ENCODE measurements around the gene NCK2.

DNA sequence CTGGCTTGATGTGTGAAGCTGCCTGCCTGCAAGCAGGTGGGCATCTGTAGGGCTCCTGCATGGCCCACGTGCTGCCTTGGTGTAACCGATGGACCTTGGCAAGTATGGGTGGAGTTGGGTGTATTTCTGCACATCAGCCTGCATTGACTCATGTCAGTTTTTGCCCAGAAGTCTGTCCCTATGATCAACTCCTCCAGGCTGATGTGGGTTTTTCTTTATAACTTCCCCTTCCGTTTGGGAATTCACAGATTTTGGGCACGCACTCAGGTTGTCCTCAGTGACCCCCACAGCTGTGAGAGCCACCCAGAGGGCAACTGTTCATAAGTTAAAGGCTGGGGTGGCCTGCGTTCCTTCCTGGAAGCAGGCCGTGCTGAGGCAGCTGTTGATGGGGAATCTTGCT lies 123.3 kb downstream of the NCK2 start:
- TF ChIP-seq, protein P1, sequence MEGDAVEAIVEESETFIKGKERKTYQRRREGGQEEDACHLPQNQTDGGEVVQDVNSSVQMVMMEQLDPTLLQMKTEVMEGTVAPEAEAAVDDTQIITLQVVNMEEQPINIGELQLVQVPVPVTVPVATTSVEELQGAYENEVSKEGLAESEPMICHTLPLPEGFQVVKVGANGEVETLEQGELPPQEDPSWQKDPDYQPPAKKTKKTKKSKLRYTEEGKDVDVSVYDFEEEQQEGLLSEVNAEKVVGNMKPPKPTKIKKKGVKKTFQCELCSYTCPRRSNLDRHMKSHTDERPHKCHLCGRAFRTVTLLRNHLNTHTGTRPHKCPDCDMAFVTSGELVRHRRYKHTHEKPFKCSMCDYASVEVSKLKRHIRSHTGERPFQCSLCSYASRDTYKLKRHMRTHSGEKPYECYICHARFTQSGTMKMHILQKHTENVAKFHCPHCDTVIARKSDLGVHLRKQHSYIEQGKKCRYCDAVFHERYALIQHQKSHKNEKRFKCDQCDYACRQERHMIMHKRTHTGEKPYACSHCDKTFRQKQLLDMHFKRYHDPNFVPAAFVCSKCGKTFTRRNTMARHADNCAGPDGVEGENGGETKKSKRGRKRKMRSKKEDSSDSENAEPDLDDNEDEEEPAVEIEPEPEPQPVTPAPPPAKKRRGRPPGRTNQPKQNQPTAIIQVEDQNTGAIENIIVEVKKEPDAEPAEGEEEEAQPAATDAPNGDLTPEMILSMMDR (conservative IDR thresholded peaks at IDR 0.05 in 1 of 2, IDR thresholded peaks at IDR 0.05 in 1 of 2; ENCODE audit: extremely low read depth in 1 of 2, insufficient read depth in 1 of 2, low read depth in 1 of 2, low read length in 2 of 2) = no peak
- TF ChIP-seq EZH2 (IDR thresholded peaks at IDR 0.05; ENCODE audit: borderline replicate concordance, low read length) = no peak
